ENCODE results near the gene TTC33. TPM values are rescaled to one million over a fixed set of nuclear protein-coding genes. Genes with fewer than 3 reads are reported as not detected.
A peak's percentile ranks its signal among the peaks of the same experiment; 100 is the strongest.

The TTC33 gene
- polyA plus RNA-seq, 3 donors from 2014 or later, result 10.5 to 18.1 (median 11.2) TPM

GRCh38 chr5:40501711-40502444, 253.9 kb downstream of the TTC33 start:
- Mint-ChIP-seq H3K9me3 (no peaks in the 10 kb centered on the region), H3K27me3 (ENCODE audit: low read depth in 3 of 3) (no peaks in the 10 kb centered on the region), H3K27ac (no peak overlapping the region), H3K4me1 (peaks cover 3 to 8% of the 10 kb centered on the region in 2 donors), H3K36me3 (no peaks in the 10 kb centered on the region), H3K4me3 (no peak overlapping the region)
- no peak for DNase-seq

- Mint-ChIP-seq H3K36me3 (no peaks in the 10 kb centered on the region), H3K27me3 (ENCODE audit: low read depth in 3 of 3) (no peaks in the 10 kb centered on the region), H3K4me3 (no peak overlapping the region), H3K4me1 (peaks cover 6 to 14% of the 10 kb centered on the region in 2 donors), H3K27ac (no peak overlapping the region), H3K9me3 (no peaks in the 10 kb centered on the region)
- no peak for DNase-seq
Observed at GRCh38 chr5:40499518-40500273, 256.1 kb downstream of the TTC33 start.

GRCh38 chr5:40499007-40499406, 256.8 kb downstream of the TTC33 start:
- Mint-ChIP-seq H3K36me3 (no peaks in the 10 kb centered on the region), H3K9me3 (no peaks in the 10 kb centered on the region), H3K27ac (no peak overlapping the region), H3K4me3 (no peak overlapping the region), H3K27me3 (ENCODE audit: low read depth in 3 of 3) (no peaks in the 10 kb centered on the region), H3K4me1 (peaks cover 6 to 15% of the 10 kb centered on the region in 2 donors)
- no peak for DNase-seq

- Mint-ChIP-seq H3K27ac (no peak overlapping the region), H3K4me3 (no peak overlapping the region), H3K36me3 (no peaks in the 10 kb centered on the region), H3K9me3 (no peaks in the 10 kb centered on the region), H3K27me3 (ENCODE audit: low read depth in 3 of 3) (peaks cover 0 to 5% (median 0%) of the 10 kb centered on the region in 3 donors), H3K4me1 (peaks cover 3 to 9% of the 10 kb centered on the region in 2 donors)
- no peak for DNase-seq
Observed at GRCh38 chr5:40497573-40497972, 258.2 kb downstream of the TTC33 start.

GRCh38 chr5:40495237-40495635, 260.5 kb downstream of the TTC33 start:
- no peaks in the 10 kb centered on the region for H3K9me3 Mint-ChIP-seq
- no peaks in the 10 kb centered on the region for H3K36me3 Mint-ChIP-seq
- peaks cover 3 to 16% of the 10 kb centered on the region in 2 donors for H3K4me1 Mint-ChIP-seq
- H3K27ac Mint-ChIP-seq, result peak overlapping the region in 2 of 6 donors; percentile 17 to 49
- H3K27me3 Mint-ChIP-seq (ENCODE audit: low read depth in 3 of 3), result peaks cover 0 to 6% (median 6%) of the 10 kb centered on the region in 3 donors
- no peak for DNase-seq
- H3K4me3 Mint-ChIP-seq, result no peak overlapping the region

GRCh38 chr5:40494631-40495236, 261.0 kb downstream of the TTC33 start:
- Mint-ChIP-seq H3K27ac (peak overlapping the region in 2 of 6 donors; percentile 17 to 36), H3K9me3 (no peaks in the 10 kb centered on the region), H3K4me3 (no peak overlapping the region), H3K27me3 (ENCODE audit: low read depth in 3 of 3) (peaks cover 0 to 6% (median 6%) of the 10 kb centered on the region in 3 donors), H3K36me3 (no peaks in the 10 kb centered on the region), H3K4me1 (peaks cover 3 to 16% of the 10 kb centered on the region in 2 donors)
- DNase-seq, result no peak

- Mint-ChIP-seq H3K27ac (no peak overlapping the region), H3K36me3 (no peaks in the 10 kb centered on the region), H3K4me1 (peaks cover 7 to 23% of the 10 kb centered on the region in 2 donors), H3K4me3 (no peak overlapping the region), H3K27me3 (ENCODE audit: low read depth in 3 of 3) (peaks cover 0 to 6% (median 6%) of the 10 kb centered on the region in 3 donors), H3K9me3 (no peaks in the 10 kb centered on the region)
- no peak for DNase-seq
Observed at GRCh38 chr5:40492056-40492455, 263.7 kb downstream of the TTC33 start.

GRCh38 chr5:40491644-40492043, 264.1 kb downstream of the TTC33 start:
- H3K4me1 Mint-ChIP-seq, result peaks cover 11 to 27% of the 10 kb centered on the region in 2 donors
- H3K36me3 Mint-ChIP-seq, result no peaks in the 10 kb centered on the region
- no peak overlapping the region for H3K4me3 Mint-ChIP-seq
- peaks cover 0 to 6% (median 6%) of the 10 kb centered on the region in 3 donors for H3K27me3 Mint-ChIP-seq (ENCODE audit: low read depth in 3 of 3)
- DNase-seq, result no peak
- no peak overlapping the region for H3K27ac Mint-ChIP-seq
- H3K9me3 Mint-ChIP-seq, result no peaks in the 10 kb centered on the region

GRCh38 chr5:40490464-40491111, 265.2 kb downstream of the TTC33 start:
- H3K9me3 Mint-ChIP-seq, result no peaks in the 10 kb centered on the region
- H3K36me3 Mint-ChIP-seq, result no peaks in the 10 kb centered on the region
- peaks cover 15 to 37% of the 10 kb centered on the region in 2 donors for H3K4me1 Mint-ChIP-seq
- peaks cover 0 to 6% (median 6%) of the 10 kb centered on the region in 3 donors for H3K27me3 Mint-ChIP-seq (ENCODE audit: low read depth in 3 of 3)
- DNase-seq, result no peak
- H3K27ac Mint-ChIP-seq, result no peak overlapping the region
- H3K4me3 Mint-ChIP-seq, result no peak overlapping the region

GRCh38 chr5:40489421-40489820, 266.3 kb downstream of the TTC33 start:
- H3K9me3 Mint-ChIP-seq, result no peaks in the 10 kb centered on the region
- H3K4me3 Mint-ChIP-seq, result no peak overlapping the region
- DNase-seq, result no peak
- H3K4me1 Mint-ChIP-seq, result peaks cover 12 to 32% of the 10 kb centered on the region in 2 donors
- H3K36me3 Mint-ChIP-seq, result no peaks in the 10 kb centered on the region
- H3K27me3 Mint-ChIP-seq (ENCODE audit: low read depth in 3 of 3), result peaks cover 0 to 6% (median 6%) of the 10 kb centered on the region in 3 donors
- no peak overlapping the region for H3K27ac Mint-ChIP-seq

GRCh38 chr5:40486437-40487275, 269.1 kb downstream of the TTC33 start:
- H3K27me3 Mint-ChIP-seq (ENCODE audit: low read depth in 3 of 3), result peaks cover 0 to 6% (median 2%) of the 10 kb centered on the region in 3 donors
- H3K9me3 Mint-ChIP-seq, result no peaks in the 10 kb centered on the region
- peak overlapping the region in 5 of 6 donors; percentile 47 to 73 (median 55) for H3K27ac Mint-ChIP-seq
- DNase-seq, result peak; percentile 19 to 24 (median 23)
- H3K4me3 Mint-ChIP-seq, result peak overlapping the region in 2 of 5 donors; percentile 14 to 23
- H3K4me1 Mint-ChIP-seq, result peaks cover 12 to 32% of the 10 kb centered on the region in 2 donors
- H3K36me3 Mint-ChIP-seq, result no peaks in the 10 kb centered on the region

GRCh38 chr5:40485021-40485998, 270.5 kb downstream of the TTC33 start:
- Mint-ChIP-seq H3K36me3 (no peaks in the 10 kb centered on the region), H3K27ac (peak overlapping the region in 1 of 6 donors; percentile 11)
- DNase-seq, result no peak

More at GRCh38 chr5:40485021-40485998, 270.5 kb downstream of the TTC33 start:
- peaks cover 22 to 38% of the 10 kb centered on the region in 2 donors for H3K4me1 Mint-ChIP-seq
- H3K9me3 Mint-ChIP-seq, result no peaks in the 10 kb centered on the region
- H3K27me3 Mint-ChIP-seq (ENCODE audit: low read depth in 3 of 3), result peaks cover 0 to 2% (median under 1%) of the 10 kb centered on the region in 3 donors
- no peak overlapping the region for H3K4me3 Mint-ChIP-seq
